Superior temporal gyrus (tissue), 1 donor: ENCODE results near the gene WNT3.

Experiments used
- DNase-seq: peaks from one replicate; pipeline ENCODE4 v3.0.0-alpha.2; 2016; ENCODE audit errors: extremely low spot score

The WNT3 gene

GRCh38 chr17:46836500-46836899, 18.0 kb upstream of the WNT3 start:
- DNase-seq = no peak

GRCh38 chr17:46834846-46835245, 16.4 kb upstream of the WNT3 start:
- DNase-seq = no peak

- DNase-seq = no peak
Observed at GRCh38 chr17:46833840-46834208, 15.3 kb upstream of the WNT3 start.

GRCh38 chr17:46832945-46833839, 14.7 kb upstream of the WNT3 start:
- peak; percentile 58 for DNase-seq

- DNase-seq = no peak
Observed at GRCh38 chr17:46832331-46832821, 13.9 kb upstream of the WNT3 start.

GRCh38 chr17:46831573-46832330, 13.3 kb upstream of the WNT3 start:
- no peak for DNase-seq

- no peak for DNase-seq
Observed at GRCh38 chr17:46827274-46827673, 8.8 kb upstream of the WNT3 start.

GRCh38 chr17:46826116-46826515, 7.6 kb upstream of the WNT3 start:
- no peak for DNase-seq

GRCh38 chr17:46823657-46824056, 5.2 kb upstream of the WNT3 start:
- no peak for DNase-seq

GRCh38 chr17:46822388-46822921, 4.0 kb upstream of the WNT3 start:
- no peak for DNase-seq

- DNase-seq = no peak
Observed at GRCh38 chr17:46821482-46822387, 3.2 kb upstream of the WNT3 start.

GRCh38 chr17:46820592-46821450, 2.3 kb upstream of the WNT3 start:
- DNase-seq = no peak

GRCh38 chr17:46819906-46820351, 1.4 kb upstream of the WNT3 start:
- no peak for DNase-seq

GRCh38 chr17:46818929-46819859, 702 bp upstream of the WNT3 start:
- DNase-seq = no peak

GRCh38 chr17:46817901-46818209, 637 bp downstream of the WNT3 start:
- DNase-seq = no peak

- DNase-seq = no peak
Observed at GRCh38 chr17:46817151-46817900, 1.2 kb downstream of the WNT3 start.

- DNase-seq = no peak
Observed at GRCh38 chr17:46815474-46816353, 2.8 kb downstream of the WNT3 start.

- no peak for DNase-seq
Observed at GRCh38 chr17:46814446-46814845, 4.0 kb downstream of the WNT3 start.
